GM12801 (cell line): ENCODE results near the gene ADRM1.

Experiments used
- TF ChIP-seq, protein P1 (sequence below): IDR thresholded peaks from one replicate; pipeline ENCODE4 v1.5.1; 2011; ENCODE audit warnings: control low read depth; ENCODE audit not compliant: insufficient read length; ENCODE audit errors: extremely low read depth

The ADRM1 gene

DNA sequence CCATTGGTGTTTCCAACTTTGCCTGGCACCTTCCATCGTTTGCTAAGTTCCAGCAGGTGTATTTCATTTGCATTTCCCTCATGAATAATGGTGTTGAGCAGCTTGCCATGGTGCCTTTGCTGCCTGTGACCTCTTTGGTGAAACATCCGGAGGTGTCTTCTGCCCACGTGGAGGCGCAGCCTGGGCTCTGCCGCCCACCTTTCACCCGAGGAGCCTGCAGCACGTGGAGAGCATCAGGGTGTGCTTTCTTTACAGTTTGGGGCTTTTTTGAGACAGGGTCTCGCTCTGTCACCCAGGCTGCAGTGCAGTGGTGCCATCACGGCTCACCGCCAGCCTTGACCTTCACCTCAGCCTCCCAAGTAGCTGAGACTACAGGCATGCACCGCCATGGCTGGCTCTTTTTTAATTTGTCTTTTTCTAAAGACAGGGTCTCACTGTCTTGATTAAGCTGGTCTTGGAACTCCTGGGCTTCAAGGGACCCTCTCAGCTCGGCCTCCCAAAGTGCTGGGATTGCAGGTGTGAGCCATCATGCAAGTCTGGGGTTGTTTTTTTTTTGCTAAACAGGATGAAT is 3.0 kb upstream of the ADRM1 start:
- TF ChIP-seq, protein P1, sequence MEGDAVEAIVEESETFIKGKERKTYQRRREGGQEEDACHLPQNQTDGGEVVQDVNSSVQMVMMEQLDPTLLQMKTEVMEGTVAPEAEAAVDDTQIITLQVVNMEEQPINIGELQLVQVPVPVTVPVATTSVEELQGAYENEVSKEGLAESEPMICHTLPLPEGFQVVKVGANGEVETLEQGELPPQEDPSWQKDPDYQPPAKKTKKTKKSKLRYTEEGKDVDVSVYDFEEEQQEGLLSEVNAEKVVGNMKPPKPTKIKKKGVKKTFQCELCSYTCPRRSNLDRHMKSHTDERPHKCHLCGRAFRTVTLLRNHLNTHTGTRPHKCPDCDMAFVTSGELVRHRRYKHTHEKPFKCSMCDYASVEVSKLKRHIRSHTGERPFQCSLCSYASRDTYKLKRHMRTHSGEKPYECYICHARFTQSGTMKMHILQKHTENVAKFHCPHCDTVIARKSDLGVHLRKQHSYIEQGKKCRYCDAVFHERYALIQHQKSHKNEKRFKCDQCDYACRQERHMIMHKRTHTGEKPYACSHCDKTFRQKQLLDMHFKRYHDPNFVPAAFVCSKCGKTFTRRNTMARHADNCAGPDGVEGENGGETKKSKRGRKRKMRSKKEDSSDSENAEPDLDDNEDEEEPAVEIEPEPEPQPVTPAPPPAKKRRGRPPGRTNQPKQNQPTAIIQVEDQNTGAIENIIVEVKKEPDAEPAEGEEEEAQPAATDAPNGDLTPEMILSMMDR = no peak

DNA sequence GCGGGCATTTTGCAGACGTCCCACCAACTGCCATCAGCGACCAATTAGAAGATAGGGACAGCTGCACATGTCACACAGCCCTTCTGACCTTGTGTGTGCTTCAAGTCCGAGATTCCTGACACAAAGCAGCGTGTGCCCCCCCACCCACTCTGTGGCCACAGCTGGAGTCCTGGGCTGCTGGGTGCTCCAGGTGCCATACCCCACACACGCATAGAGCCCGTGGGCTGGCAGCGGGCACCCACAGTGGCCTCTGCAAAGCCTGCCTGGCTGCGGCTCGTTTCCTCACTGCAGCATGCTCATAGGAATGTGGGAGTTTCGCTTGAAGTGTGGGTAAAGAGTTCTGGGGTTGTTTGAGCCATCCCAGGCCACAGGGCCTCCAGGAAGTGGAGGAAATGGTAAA is 2.5 kb upstream of the ADRM1 start:
- TF ChIP-seq, protein P1 = no peak

DNA sequence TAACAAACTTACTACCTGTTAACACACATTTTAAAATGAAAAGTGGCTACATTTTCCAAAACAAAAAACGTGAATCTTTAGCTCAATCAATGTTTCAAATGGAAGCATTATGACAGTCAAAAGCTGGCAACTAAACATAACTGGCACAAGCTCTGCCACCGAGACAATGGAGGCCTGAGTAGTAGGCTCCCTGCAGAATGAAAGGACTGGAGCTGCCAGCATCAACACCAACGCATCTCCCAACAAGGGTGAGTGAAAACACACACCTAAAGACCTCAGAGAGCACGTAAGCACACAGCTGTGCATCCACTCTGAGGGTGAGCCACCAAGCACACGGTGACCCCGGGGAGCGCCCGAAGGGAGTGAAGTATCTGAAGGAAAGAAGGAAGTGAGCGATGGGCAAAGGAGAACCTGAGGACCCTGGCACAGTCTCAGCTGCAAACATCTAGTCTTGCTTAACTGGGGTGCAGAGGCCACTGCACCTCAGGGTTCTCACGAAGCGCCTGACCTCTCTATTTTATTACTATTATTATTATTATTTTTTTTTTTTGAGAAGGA is 1.6 kb upstream of the ADRM1 start:
- TF ChIP-seq, protein P1 = no peak

DNA sequence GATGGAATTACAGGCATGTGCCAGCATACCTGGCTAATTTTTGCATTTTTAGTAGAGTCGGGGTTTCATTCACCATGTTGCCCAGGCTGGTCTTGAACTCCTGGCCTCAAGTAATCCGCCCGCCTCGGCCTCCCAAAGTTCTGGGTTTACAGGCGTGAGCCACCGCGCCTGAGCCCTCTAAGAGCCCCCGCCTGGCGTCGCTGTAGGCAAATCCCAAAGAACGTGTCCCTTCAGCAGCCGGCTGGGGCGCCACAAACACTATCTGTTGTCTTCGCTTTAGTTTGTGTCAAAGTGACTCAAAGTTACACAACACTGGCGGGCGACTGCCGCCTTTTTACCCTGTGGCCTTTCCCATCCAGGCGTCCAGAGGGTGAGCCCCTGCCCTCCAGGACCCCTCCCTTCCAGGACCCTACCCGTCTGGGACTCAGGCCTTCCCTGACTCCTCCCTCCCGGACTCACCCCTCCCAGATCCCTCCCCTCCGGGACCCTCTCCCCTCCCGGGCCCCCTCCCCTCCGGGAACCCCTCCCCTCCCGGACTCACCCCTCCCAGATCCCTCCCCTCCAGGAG is 940 bp upstream of the ADRM1 start:
- TF ChIP-seq, protein P1 = peak; percentile 28

DNA sequence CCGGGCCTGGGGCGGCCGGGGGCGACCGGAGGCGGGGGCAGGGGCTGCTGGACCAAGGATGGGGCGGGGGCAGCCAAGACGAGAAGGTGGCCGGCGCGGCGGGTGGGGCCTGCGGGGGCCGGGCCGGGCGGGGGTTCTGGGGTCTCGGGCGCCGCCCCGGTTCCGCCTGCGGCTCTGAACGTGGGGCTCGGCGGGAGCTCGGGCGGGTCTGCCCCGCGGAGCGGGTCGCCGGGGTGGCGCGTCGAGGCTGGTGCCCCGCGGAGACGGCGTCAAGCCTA is 204 bp downstream of the ADRM1 start:
- TF ChIP-seq, protein P1 = no peak

DNA sequence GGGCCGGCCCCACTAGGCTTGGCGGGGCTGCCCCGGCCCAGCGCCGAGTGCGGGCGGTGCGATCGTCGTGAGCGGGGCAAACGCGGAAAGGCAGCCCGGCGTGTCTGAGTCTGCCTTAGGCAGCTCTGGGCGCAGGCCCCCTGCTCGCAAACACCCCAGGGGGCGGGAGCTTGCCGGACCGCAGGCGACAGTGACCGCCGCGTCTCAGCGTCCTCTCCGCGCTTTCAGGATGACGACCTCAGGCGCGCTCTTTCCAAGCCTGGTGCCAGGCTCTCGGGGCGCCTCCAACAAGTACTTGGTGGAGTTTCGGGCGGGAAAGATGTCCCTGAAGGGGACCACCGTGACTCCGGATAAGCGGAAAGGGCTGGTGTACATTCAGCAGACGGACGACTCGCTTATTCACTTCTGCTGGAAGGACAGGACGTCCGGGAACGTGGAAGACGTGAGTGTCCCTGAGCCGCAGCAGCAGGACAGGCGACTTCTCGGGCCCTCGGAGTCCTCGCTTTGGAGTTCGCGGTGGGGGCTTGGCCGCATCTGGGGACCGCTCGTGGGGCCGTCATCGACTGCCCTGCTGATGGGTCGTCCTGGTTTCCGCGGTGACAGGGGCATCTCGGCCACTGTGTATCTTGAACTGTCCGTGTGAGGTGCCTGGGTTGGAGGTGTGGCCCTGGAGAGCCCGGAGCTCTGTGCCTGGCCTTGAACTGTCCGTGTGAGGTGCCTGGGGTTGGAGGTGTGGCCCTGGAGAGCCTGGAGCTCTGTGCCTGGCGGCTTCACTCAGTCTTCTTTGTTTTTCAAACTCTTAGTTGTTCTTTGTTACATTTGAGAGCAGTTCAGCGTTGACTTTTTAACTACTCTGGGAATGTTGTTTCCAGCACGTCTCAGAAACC is 786 bp downstream of the ADRM1 start:
- TF ChIP-seq, protein P1 = no peak

DNA sequence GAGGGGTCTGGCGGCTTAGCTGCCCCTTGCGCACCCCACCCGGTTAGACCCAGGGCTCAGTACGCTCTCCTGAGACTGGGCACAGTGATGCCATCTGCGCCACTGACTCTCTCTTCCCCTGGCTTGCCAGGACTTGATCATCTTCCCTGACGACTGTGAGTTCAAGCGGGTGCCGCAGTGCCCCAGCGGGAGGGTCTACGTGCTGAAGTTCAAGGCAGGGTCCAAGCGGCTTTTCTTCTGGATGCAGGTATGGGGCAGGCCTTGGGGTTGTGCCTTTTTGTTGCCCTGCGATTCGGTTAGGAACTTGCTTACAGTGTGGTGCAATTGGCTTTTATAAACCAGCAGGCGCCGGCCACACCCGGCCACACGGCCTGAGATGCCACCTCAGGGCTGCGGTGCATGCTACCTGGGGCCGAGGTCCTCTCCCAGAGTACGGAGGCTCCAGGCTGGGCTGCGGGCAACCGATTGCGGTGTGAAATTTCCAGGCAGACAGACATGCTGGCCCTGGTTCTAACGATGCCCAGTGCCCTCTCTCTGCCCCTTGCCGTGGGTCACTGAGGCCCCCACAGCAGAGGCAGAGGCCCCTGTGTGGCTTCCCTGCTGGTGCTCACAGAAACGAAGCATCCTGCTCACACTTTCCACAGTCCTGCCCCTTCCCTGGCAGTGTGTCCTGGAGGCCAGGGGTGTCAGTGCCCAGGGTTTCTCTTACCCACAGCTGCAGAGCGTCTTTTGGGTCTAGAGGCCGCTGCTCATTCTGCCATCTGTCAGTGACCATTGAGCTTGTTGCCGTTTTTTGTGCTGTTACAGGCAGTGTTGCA is 1.7 kb downstream of the ADRM1 start:
- TF ChIP-seq, protein P1 = no peak
